T-helper 2 cell (primary cell): ENCODE measurements around the gene STK26.
A peak's percentile ranks its signal among the peaks of the same experiment; 100 is the strongest.
"Not testable (repeated sequence)": the region's sequence is repeated elsewhere in the genome, so short reads cannot be mapped to it uniquely, and the experiment has no call there.

Experiments
- DNase-seq, 5 experiments: peaks; one replicate each; pipeline versions ENCODE4 v3.0.0 to v3.0.0-alpha.2; 2012 to 2022
- total RNA-seq, 2 donors: gene quantifications; one replicate each; lab custom pipeline; 2026; lab: John Stamatoyannopoulos, UW

Gene STK26
- 61.0 to 63.9 reads per million in 2 donors for total RNA-seq

DNA sequence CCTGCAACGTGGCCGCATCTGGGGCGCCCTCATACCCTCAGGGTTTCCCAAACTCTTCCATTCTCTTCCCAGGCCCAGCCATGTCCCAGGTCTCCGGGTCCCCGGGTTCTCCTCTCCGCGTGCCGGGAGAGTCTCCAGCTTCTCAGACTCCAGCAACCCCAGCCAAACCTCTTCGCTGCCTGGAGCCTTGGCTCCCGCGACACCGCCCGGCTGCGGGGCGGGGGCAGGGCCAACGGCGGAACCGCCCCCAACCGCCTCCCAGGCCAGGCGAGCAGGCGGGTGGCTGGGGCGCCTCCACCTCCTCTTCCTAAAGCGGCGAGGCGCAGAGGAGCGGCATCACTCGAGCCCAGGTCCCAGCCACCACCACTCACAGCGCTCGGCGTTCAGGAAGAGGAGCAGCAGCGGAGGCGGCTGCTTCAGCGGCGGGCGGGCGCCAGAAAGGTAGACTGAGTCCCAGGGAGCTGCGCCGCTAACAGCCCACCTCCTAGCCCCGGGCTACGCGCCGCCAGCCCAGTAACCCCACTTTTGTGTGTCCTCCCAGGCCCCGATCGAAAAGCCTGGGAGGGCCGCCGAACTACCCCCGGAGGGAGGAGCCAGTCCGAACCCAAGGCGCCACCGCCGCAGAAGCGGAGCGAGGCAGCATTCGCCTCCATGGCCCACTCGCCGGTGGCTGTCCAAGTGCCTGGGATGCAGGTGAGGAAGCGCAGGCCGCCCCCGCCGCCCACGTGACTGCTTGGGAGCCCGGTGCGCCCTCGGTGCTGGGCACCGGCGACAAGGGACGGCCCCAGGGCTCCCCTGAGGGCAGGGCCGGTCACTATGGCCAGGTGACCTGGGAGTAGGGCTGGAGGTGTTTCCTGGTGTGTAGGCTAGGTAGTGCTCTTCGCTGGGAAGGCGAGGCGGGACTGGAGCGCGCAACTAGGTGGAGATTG is at the start of gene STK26:
STK26 (plus strand) TSS at position 336 of the 929 bp plus-strand sequence; CDS start at position 652, 316 bp downstream.
- DNase-seq = peak; percentile 53 to 89 (median 69)

DNA sequence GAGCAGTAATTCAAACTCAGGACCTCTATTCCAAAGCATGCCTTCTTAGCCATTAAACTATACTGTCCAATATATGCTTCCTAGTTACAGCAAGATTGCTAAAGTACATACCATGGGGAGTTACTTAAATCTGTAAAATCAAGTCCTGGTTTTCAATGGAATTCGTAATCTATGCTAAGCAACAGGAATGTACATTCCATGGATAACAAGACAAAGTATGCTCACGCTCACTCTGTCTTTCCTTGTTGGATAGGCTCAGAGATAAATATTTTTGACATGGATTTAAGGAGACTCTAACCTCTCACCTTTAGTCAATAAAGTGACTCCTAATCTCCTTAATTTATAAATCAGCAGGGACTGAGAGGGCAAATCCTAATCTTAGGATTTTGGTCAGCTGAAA is 47.3 kb upstream of the STK26 start:
- DNase-seq = no peak

DNA sequence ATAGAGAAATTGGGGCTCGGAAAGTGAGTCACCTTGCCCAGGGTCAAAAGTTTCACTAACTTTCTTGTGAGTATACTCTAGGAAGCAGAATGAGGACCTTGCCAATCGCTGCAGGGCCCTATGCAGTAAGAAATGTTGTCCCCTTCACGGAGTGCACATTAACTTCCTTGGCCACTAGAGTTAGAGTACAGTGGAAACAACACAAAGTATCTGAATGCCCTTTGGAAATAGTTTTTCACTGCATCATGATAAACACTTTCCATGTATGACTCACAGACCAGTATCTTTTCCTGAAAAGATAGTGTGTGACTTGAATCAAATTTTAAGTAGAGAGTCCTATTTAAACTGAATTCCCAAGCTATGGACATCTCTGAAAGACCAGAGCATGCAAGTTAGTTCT is 45.5 kb upstream of the STK26 start:
- DNase-seq = no peak

GRCh38 chrX:131979116-131979515 is 44.0 kb upstream of the STK26 start:
- no peak for DNase-seq

DNA sequence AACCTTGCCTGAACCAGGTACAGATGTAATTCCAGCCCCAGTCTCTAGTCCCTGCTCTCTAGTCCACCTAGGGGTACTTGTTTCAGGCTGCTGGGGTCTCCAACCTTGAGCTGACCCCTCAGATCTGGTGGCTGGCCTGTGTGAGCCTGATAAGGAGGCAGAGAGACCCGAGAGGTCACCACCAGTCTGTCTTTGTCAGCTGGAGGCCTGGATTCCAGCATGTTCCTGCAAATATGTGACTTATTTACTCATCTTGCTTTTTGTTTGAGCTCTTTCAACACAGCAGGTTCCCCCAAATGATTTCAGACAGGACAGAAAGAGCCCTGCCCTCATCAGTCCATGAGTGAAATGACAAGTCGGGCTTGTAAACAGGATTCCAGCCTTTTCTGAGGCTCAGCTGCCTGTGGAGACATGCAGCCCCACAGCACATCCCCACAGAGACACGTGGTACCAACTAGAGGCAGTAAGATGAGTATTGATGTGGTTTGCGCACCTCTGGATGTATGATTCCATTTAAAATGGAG is 37.5 kb upstream of the STK26 start:
- peak in 1 of 5 experiments; percentile 4 for DNase-seq

- DNase-seq = peak in 2 of 5 experiments; percentile 64 to 83
Observed at GRCh38 chrX:131987252-131987651, 35.9 kb upstream of the STK26 start.

DNA sequence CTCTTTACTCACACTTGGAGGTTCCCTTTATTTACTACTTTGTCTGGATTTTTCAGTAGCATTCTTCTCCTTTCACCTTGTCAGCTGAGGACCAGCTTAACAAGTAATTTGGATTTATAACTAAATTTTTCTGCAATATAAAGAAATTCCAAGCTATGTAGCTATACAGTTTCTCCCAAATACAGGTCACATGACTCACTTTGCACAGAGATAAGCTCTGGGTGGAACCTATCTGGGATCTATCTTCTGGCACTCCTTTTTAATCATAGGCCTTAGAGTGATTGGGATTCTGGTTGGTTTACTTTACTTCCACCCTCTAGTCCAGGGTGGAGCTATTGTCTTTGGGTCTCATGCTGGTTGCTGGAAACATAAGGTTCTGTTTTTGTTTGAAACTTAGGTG is 34.9 kb upstream of the STK26 start:
- no peak for DNase-seq

GRCh38 chrX:132001127-132001526 is 22.0 kb upstream of the STK26 start:
- DNase-seq = peak in 1 of 5 experiments; percentile 21

DNA sequence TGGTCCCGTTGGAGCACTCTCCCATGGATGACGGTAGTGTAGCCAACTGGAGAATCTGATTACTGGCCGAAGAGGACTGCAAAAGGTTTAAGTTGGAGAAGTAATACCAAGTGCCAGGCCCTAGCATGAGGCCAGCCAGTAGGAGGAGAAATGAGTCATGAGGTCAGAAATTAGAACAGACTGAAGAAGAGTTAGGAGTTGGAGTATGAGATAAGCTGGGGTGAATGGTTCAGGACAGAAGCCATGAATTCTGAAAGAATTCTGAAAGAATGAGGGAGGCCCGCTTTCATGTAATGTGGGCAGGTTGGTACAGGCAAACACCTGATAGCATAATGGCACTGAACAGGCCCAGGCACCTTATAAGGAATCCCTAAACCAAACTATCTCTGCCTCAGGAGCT is 18.4 kb upstream of the STK26 start:
- DNase-seq = no peak

DNA sequence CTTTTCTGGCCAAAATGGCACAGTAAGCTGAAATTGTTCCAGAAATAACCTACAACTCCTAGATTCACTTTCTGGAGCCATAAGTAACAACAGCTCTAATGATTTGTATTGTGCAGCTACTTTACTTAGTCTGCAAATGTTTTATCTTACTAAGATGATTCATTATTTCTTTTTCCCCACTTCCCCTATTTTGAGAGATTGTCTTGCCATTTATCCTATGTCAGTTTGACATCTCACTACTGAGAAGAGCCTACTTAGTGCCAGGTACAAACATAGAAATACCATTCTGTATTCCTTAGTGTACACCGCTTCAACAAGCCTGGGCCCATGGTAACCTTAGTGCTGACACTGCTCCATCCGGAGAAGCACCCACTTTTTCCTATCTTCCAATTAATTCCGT is 13.8 kb upstream of the STK26 start:
- no peak for DNase-seq

DNA sequence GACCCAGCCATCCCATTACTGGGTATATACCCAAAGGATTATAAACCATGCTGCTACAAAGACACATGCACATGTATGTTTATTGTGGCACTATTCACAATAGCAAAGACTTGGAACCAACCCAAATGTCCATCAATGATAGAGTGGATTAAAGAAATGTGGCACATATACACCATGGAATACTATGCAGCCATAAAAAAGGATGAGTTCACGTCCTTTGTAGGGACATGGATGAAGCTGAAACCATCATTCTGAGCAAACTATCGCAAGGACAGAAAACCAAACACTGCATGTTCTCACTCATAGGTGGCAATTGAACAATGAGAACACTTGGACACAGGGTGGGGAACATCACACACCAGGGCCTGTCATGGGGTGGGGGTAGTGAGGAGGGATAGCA is 12.9 kb upstream of the STK26 start:
- DNase-seq = not testable (repeated sequence)

GRCh38 chrX:132015875-132016274 is 7.2 kb upstream of the STK26 start:
- DNase-seq = no peak

GRCh38 chrX:132016628-132017430 is 6.3 kb upstream of the STK26 start:
- DNase-seq = no peak

DNA sequence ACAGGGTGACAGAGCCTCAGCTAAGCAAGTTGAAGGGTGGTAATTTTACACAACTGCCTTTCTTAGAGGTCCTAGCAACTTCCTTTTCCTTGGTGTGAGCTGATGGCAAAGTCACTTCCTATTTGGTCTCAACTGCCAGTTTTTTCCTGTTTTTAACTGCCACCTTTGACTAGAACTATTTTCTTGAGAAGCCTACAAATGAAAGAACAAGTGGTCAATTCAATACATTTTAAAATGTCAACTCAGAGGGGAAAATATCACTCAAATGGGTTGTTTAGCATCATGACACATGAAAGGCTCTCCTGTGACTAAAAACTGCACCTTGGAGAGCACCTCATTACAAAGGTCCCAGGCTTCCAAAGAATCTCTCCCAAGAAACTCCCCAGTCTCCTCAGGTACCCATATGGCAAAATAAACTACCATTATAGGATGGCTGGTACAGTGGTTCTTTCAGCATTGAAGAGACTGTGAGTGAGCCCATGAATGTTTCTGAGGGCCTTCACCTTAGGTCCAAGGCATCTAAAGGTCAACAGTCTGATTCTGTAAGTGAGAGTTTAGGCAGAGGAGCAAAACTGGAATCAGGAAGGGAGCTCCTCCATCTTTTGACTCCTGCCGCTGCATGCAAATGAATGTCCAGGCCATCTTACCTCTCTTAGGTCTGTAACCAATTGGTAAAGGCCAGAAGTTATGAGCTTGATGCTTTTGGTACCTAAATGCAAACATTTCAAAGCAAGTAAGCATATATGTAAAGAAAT is 5.5 kb upstream of the STK26 start:
- peak in 1 of 5 experiments; percentile 24 for DNase-seq

- DNase-seq = peak in 1 of 5 experiments; percentile 51
Observed at GRCh38 chrX:132022198-132022966, 720 bp upstream of the STK26 start.

DNA sequence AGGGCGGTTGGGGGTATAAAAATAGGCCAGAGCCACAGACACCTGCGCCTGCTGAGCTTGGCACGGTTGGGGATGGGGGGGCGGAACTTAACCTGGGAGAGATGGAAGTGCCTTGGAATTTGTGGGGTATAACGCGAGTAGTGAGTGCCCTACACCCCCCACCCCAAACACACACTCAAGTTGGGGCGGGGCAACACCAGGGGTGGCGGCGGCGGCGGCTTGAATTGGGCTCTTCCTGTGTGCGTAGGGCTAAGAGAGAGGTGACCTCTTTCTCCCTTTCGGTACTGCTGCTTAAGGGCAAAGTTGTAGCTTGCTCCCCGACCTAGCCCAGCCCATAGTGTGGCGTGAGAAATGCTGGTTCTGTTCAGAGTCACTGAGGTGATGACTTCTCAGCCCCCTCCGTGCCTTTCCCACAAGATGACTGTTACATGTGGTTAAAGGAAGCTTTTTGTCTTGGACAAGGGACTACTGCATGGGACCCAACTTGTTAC is 839 bp downstream of the STK26 start:
- DNase-seq = peak in 4 of 5 experiments; percentile 11 to 74 (median 36)

DNA sequence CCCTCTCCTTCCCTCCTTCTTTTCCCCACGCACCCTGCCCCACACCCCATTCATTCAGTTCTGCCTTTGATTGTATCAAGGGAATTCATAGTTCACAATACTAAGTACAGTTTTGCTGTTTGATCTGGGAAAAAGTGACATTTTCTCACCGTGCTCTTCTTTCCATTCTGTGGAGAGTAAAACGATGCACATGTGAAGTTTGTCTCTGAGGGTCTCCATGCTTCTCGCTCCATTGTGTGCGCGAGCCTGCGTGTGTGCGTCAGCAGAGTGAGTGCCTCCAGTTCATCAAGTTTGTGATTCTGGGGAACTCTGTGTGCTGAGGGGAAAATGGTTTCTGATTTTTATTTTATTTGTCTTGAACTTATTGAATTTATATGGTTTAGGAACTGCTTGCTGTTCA is 1.9 kb downstream of the STK26 start:
- no peak for DNase-seq

GRCh38 chrX:132030264-132030663 is 7.2 kb downstream of the STK26 start:
- DNase-seq = no peak

GRCh38 chrX:132031867-132032266 is 8.8 kb downstream of the STK26 start:
- no peak for DNase-seq

DNA sequence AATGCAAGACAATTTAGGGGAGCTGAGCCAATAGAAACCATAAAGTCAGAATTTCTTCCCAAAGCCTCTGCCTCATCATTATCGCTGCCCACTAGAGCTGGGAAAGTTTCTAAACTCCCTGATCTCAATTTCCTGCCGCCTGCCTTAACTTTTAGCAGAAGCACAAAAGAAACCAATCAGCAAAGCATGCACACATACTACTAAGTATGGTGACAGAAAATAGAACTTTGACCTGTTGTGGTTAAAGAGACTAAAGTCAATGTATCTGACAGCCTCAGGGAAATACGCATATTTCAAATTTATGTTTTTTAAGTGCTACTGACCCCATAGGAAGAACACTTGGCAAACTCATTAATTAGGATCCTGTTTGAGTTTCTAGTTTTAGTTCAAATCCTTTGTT is 10.1 kb downstream of the STK26 start:
- no peak for DNase-seq

DNA sequence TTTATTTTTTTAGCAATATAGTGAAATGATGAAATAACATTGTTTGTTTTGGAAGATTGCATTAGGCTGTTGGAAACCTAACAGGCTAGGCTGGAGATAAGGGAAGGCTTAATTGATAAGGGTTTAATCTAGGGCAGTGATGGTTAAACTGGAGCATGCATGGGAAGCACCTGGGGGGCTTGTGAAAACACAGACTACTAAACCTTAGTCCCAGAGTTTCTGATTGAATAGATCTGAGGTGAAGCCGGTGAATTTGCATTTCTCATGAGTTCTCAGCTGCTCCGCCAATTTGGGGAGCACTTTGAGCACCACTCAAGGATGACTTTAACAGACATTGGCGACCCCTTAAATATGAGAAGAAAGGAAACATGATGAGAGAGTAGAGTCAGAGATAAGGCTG is 11.5 kb downstream of the STK26 start:
- no peak for DNase-seq
